ENCODE results near the gene SPOUT1. TPM values are rescaled to one million over a fixed set of nuclear protein-coding genes. Genes with fewer than 3 reads are reported as not detected.
A peak's percentile ranks its signal among the peaks of the same experiment; 100 is the strongest.

SPOUT1 gene
- total and polyA plus RNA-seq, 2 of the 13 experiments (the other 11 are each of a cell fraction or from before 2014, with no cell fraction given) = 39.0 to 45.8 TPM

GRCh38 chr9:128786681-128787601 lies 42.7 kb downstream of the SPOUT1 start, which contains the start of gene TBC1D13 (continued):
- peak; percentile 61; the same call in 1 of the 2 replicates for TF ChIP-seq AHDC1 (CRISPR knock-in tag; IDR thresholded peaks at IDR 0.05; ENCODE audit: borderline replicate concordance)
- peak; percentile 97 for TF ChIP-seq HOXA3 (CRISPR knock-in tag; IDR thresholded peaks at IDR 0.05)
- TF ChIP-seq TGIF2 (CRISPR knock-in tag; IDR thresholded peaks at IDR 0.05) = peak; percentile 91
- TF ChIP-seq ARNTL (CRISPR knock-in tag; IDR thresholded peaks at IDR 0.05) = peak; percentile 98
- TF ChIP-seq RELA (CRISPR knock-in tag; IDR thresholded peaks at IDR 0.05) = no peak; the same call in 1 of the 2 replicates
- peak; percentile 76 for TF ChIP-seq ISL2 (CRISPR knock-in tag; IDR thresholded peaks at IDR 0.05)
- TF ChIP-seq KAT2B (IDR thresholded peaks at IDR 0.05; ENCODE audit: borderline replicate concordance, low read depth, low read length) = no peak
- TF ChIP-seq MYNN (CRISPR knock-in tag; IDR thresholded peaks at IDR 0.05; ENCODE audit: low read depth) = peak; percentile 84; the same call in 1 of the 2 replicates
- TF ChIP-seq SP4 (CRISPR knock-in tag; IDR thresholded peaks at IDR 0.05) = peak; percentile 95
- peak; percentile 75 for TF ChIP-seq ATF3 (CRISPR knock-in tag; IDR thresholded peaks at IDR 0.05)
- TF ChIP-seq NCOR1 (IDR thresholded peaks at IDR 0.05; ENCODE audit: borderline replicate concordance, low read length) = peak; percentile 31; the same call in 1 of the 2 replicates
- peak; percentile 96; the same call in 1 of the 2 replicates for TF ChIP-seq EEA1 (CRISPR knock-in tag; IDR thresholded peaks at IDR 0.05; ENCODE audit: borderline replicate concordance)
- TF ChIP-seq HNF4A (CRISPR knock-in tag; IDR thresholded peaks at IDR 0.05) = no peak
- TF ChIP-seq BRF2 (CRISPR knock-in tag; IDR thresholded peaks at IDR 0.05) = peak; percentile 92; the same call in 1 of the 2 replicates
- peak; percentile 92; the same call in 1 of the 2 replicates for TF ChIP-seq GZF1 (CRISPR knock-in tag; IDR thresholded peaks at IDR 0.05)
- no peak for TF ChIP-seq MZF1 (CRISPR knock-in tag; IDR thresholded peaks at IDR 0.05; ENCODE audit: borderline replicate concordance)
- TF ChIP-seq HIC2 (CRISPR knock-in tag; IDR thresholded peaks at IDR 0.05; ENCODE audit: low read depth) = peak; percentile 61; the same call in 1 of the 2 replicates
- no peak for TF ChIP-seq PTBP1 (IDR thresholded peaks at IDR 0.05; ENCODE audit: low read depth, low read length, poor library complexity, severe bottlenecking)
- no peak for TF ChIP-seq NFATC3 (CRISPR knock-in tag; IDR thresholded peaks at IDR 0.05)
- no peak for TF ChIP-seq SOX6 (IDR thresholded peaks at IDR 0.05)
- peak; percentile 72 for TF ChIP-seq SOX6 (CRISPR knock-in tag; IDR thresholded peaks at IDR 0.05)
